HG03521 (cell line): ENCODE data around the gene RASD2.

Experiments used
- ATAC-seq: cut with Tn5 transposase; IDR thresholded peaks from one replicate; pipeline ENCODE4 v1.9.1; 2021; ENCODE audit warnings: mild to moderate bottlenecking, moderate library complexity; ENCODE audit not compliant: unreplicated experiment

RASD2 gene

DNA sequence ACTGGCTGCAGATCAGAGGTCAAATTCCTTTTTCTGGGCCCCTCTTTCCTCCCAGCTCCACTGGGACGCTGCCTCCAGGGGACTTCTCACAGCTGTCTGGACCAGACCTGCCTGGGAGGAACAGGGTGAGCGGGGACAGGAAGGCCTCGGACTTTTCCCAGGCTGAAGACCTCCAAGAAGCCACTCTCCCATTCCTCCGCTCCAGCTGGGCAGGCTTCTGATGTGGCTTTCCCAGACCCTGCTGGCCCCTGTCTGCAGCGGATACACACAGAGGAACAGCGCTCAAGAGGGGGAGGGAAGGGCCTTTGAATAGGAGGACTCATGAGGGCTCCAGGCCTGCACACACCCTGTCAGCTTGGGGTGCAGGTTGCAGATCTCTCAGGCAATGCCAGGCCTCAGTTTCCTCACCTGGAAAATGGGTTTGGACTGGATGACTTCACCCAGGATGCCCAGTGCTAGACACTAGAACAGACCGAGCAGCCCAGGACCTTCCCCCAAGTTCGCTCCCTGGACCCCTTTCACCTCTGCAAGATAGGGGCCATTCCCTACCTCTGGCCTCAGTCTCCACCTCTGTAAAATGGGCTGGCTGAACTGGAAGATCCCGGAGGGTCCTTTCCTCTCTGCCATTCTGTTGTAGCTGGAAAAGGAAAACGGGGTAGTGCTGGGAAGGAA lies 39.9 kb downstream of the RASD2 start:
- no peak for ATAC-seq

DNA sequence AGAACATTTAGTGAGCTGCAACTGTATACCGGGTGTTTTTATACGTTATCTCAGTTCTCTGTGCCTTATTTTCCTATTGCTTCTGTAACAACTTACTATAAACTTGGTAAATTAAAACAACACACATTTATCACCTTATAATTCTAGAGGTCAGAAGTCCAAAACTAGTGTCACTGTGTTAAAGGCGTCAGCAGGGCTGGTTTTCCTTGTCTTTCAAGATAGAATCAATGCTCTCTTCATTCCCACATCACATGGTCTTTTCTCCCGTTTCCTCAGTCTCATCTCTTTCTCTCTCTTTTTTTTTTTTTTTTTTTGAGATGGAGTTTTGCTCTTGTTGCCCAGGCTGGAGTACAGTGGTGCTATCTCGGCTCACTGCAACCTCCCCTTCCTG lies 40.4 kb downstream of the RASD2 start:
- ATAC-seq: no peak

DNA sequence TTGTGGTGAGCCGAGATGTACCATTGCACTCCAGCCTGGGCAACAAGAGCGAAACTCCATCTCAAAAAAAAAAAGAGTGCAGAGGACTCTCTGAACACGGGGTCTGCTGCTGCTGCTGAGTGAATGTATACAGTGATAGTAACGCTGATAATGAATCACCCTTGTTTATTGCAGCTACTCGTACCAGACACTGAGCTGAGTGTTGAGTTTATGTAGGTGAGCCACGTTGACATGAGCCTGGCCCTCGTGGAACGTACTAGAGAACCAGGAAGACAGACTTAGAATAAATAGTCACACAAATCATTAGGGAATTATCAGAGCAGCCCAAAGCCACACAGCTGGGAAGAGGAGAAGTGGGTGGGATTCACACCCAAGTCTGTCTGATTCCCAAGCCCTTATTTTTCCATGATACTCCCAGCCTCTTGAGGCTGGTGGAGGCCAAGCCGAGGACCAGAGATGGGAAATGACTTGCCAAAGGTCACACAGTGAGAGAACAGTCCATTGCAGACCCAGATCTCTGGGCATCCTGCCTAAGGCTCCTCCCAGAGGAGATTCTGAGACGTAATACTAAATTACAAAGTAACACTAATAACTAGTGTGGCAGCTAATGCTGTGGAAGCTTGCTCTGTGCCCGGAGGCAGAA lies 41.7 kb downstream of the RASD2 start:
- no peak for ATAC-seq

DNA sequence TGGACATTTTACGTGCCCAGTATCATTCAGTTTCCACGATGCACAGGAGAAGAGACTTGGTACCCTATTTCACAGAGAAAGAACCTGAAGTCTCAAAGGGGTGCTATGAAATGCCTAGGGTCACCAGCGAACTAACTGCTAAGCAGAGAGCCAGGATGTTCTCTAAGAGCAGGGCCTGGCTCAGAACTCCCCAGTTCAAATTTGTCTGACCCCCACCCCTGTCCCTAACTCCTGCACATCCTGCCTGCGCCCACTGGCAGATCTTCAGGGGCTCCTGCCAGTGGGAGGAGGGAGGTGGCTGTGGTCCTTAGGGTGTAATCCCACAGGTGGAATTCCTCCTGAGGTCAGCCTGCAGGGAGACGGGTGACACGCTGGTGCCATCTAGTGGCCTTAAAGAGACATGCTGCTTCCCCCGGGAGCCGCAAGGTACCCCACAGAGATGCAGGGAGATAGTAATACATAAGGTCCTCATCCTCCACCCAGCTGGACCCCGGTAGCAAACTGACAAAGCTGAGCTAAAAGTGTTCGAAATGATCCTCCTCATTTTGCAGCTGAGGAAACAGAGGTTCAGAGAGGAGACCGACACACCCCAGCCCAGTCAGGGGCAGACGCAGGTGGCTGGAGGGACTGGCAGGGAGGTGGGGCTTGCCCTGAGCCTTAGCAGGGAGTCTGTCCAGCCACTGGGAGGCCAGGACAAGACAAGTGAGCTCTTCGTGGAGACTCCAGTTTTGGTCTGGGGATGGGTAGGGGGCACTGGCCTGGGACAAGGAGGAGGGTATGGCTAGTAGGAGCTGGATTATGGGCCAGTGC lies 42.4 kb downstream of the RASD2 start:
- no peak for ATAC-seq

- no peak for ATAC-seq
These were observed 46.1 kb downstream of the RASD2 start for GRCh38 chr22:35586771-35587170.

- ATAC-seq: no peak
These were observed 46.8 kb downstream of the RASD2 start for GRCh38 chr22:35587447-35587870.

- ATAC-seq: no peak
These were observed 47.3 kb downstream of the RASD2 start for GRCh38 chr22:35587896-35588295.

GRCh38 chr22:35589071-35589755 lies 48.6 kb downstream of the RASD2 start:
- no peak for ATAC-seq

DNA sequence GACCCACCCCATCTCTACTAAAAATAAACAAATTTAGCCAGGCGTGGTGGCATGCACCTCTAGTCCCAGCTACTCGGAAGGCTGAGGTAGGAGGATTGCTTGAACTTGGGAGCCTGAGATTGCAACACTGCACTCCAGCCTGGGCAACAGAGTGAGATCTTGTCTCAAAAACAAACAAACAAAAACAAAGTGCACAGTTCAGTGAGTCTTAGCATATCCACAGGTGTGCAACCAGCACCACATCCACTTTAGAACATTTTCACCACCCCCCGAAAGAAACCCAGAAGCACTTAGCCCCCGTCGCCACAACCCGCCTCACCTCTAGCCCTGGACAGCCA lies 49.1 kb downstream of the RASD2 start:
- no peak for ATAC-seq

DNA sequence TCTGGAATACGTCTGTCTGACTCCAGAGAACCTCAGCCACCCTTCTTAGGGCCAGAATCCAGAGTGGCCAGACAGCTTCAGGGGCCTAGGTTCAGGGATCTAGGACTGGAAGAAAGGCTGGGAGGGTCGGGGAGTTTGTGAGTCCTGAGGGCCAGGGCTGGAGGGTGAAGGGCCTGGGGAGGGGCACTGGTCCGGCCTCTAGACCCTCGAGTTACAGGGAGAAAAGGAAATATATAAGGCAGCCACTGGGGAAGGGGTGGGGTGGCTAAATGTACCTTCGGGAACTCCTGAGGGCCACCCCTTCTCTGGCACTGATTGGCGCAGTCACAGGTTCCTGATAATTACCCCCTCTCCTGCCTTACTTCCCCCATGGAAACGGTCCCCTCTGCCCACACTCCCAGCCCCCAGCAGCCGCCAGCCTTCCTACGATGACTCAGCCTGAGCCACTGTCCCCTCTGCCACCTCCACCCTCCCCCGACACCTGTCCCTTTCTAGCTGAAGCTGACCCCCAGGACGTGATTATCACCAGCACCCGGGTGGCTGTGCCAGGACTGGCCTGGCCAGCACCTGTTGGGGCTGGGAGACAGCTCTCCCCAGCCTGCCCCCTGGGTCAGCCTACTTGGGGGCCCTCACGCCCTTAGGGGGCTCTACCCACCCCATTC lies 50.1 kb downstream of the RASD2 start:
- no peak for ATAC-seq

- ATAC-seq: no peak
These were observed 51.2 kb downstream of the RASD2 start for GRCh38 chr22:35591714-35592417.

DNA sequence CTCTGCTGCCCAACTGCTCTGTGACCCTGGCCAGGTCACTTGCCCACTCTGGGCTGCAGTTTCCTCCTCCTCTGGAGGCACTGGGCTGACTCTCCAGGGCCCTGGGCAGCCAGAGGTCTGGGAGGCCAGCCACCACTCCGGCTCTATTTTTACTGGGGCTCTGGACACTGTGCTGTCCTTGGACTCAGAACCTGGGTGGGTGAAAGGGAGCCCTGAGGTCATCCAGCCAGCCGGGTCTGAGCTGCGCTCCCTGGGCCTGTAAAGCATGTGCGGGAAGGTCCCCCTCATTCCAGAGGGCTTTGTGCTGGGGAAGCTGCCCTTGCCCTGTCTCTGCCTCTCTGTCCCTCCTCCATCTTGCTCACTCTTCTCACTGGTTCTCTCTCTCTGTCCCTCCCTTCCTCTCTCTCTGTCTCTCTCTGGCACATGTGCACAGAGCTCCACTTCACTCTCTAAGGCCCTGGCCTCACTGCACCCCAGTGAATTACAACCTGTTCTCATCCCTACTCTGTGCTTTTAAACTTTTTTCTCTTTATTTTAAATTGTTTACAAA lies 51.9 kb downstream of the RASD2 start:
- no peak for ATAC-seq

DNA sequence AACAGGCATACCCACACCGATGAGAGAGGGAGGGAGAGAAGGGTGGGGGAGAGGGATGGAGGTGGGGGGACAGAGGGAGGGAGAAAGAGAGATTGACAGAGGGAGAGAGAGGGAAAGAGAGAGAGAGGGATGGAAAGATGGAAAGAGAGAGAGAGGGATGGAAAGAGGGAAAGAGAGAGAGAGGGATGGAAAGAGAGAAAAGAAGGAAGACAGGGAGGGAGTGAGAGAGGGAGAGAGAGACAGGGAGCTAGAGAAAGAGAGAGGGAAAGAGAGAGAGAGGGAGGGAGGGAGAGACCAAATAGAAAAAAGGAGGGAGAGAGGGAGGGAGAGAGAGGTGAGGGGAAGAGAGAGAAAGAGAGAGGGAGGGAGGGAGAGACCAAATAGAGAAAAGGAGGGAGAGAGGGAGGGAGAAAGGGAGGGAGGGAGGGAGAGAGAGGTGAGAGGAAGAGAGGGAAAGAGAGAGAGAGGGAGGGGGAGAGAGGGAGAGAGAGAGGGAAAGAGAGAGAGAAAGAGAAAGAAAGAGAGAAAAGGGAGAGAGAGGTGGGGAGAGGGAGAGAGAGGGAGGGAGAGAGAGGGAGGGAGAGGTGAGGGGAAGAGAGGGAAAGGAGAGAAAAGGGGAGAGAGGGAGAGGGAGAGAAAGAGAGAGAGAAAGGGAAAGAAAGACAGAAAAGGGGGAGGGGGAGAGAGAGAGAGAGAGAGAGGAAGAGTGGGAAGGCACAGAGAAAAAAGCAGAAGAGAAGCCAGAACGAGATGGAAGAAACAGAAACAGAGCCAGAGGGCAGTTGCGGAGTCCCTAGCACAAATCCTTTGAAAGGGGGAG lies 52.6 kb downstream of the RASD2 start:
- ATAC-seq: no peak

- ATAC-seq: no peak
These were observed 53.4 kb downstream of the RASD2 start for GRCh38 chr22:35593891-35594470.

- no peak for ATAC-seq
These were observed 54.1 kb downstream of the RASD2 start for GRCh38 chr22:35594686-35595085.

GRCh38 chr22:35596821-35597220 lies 56.2 kb downstream of the RASD2 start:
- ATAC-seq: no peak

GRCh38 chr22:35597692-35598395 lies 57.2 kb downstream of the RASD2 start:
- ATAC-seq: no peak

DNA sequence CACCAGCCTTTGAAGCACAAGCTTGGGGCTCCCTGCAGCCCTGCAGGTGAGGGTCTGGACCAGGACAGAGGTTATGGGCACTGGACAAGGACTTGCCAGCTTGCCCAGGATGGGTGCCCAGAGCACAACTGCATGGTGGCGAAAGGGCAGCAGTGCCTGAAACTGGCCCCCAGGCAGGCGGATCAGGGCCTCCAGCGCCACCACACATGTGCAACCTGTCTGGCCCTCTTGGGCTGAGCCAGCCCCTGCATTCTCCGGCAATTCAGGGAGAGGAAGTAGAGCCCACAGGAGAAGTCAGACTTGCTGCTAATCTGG lies 57.7 kb downstream of the RASD2 start:
- no peak for ATAC-seq
